B cell (primary cell): ENCODE measurements around the gene NCAM1.

ENCODE experiments used
- CTCF ChIP-seq: fragments of 200-600 bp; IDR thresholded peaks from one replicate; pipeline ENCODE4 v1.8.0; 2022; ENCODE audit warnings: antibody characterized with exemption, mild to moderate bottlenecking
- EZH2 ChIP-seq: IDR thresholded peaks from 2 replicates; pipeline ENCODE4 v1.6.1; 2012; ENCODE audit warnings: borderline replicate concordance, low read depth, mild to moderate bottlenecking, moderate library complexity, low read length; ENCODE audit not compliant: insufficient read depth, poor library complexity, severe bottlenecking

- no peak for TF ChIP-seq CTCF
- no peak for TF ChIP-seq EZH2
These were observed 279.2 kb downstream of the NCAM1 start for GRCh38 chr11:113240389-113240788.
